PC-3 (cell line): ENCODE data around the gene ANKRD42.

ENCODE experiments used
- EZH2 ChIP-seq: fragments of 300-600 bp; sonication (generic); IDR thresholded peaks from one replicate; pipeline ENCODE4 v1.6.1; 2017; ENCODE audit warnings: antibody characterized with exemption, mild to moderate bottlenecking, low read length; ENCODE audit not compliant: unreplicated experiment
- TF ChIP-seq, protein P1 (sequence below): fragments of 300-600 bp; sonication (generic); conservative IDR thresholded peaks from 2 replicates; pipeline ENCODE4 v1.5.1; 2017; ENCODE audit warnings: antibody characterized with exemption, low read depth, mild to moderate bottlenecking, low read length

DNA sequence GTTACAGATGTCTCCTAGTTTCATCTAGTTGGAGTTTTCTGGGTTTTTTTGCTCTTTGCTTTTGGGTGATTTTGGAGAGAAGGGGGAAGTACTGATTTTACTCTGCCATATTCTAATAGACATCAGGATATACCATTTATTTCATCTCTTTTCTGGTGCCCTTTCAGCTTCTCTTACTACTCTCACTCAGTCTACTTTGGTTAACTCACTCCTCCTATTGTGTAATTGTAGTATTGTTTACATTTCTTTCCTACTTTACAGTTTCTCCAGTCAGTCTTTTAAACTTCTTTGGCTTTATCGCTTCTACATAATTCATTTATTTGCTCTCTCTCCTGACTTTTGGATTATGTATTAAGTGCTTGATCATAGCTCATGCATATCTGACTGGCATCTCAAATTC is 6.5 kb downstream of the ANKRD42 start:
- TF ChIP-seq, protein P1, sequence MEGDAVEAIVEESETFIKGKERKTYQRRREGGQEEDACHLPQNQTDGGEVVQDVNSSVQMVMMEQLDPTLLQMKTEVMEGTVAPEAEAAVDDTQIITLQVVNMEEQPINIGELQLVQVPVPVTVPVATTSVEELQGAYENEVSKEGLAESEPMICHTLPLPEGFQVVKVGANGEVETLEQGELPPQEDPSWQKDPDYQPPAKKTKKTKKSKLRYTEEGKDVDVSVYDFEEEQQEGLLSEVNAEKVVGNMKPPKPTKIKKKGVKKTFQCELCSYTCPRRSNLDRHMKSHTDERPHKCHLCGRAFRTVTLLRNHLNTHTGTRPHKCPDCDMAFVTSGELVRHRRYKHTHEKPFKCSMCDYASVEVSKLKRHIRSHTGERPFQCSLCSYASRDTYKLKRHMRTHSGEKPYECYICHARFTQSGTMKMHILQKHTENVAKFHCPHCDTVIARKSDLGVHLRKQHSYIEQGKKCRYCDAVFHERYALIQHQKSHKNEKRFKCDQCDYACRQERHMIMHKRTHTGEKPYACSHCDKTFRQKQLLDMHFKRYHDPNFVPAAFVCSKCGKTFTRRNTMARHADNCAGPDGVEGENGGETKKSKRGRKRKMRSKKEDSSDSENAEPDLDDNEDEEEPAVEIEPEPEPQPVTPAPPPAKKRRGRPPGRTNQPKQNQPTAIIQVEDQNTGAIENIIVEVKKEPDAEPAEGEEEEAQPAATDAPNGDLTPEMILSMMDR = no peak
- no peak for TF ChIP-seq EZH2
